ENCODE data around the gene TBC1D1. TPM values are rescaled to one million over a fixed set of nuclear protein-coding genes. Genes with fewer than 3 reads are reported as not detected.

The TBC1D1 gene
- total and polyA plus RNA-seq, 2 experiments from 2014 or later = 53.9 to 151 TPM

DNA sequence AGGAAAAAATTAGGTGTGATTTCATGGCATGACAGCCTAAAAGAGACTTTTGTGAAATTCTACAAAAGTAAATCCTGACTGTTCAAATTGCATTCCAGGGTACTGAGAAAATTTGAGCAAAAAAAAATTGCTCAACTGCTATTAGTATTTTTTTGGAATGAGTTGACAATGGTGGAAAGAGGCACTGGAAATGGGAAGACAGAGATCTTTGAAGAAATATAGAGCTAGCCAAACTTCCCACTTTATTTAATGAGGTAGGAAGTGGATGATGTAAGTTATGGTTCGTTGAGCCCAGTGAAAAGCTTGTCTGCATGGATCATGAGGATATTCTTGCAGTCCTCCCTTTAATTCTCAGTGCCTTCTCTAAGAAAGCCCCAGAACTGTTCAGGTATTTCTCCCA lies 253.1 kb downstream of the TBC1D1 start:
- no peaks in the 10 kb centered on the region for H3K79me2 ChIP-seq (replicated peaks; ENCODE audit: insufficient read depth)
- no peak for DNase-seq (ENCODE audit: low spot score)
- H3K4me3 ChIP-seq = no peak overlapping the region
- H3K4me1 ChIP-seq (ENCODE audit: insufficient read depth) = no peaks in the 10 kb centered on the region
- H3K36me3 Mint-ChIP-seq (ENCODE audit: low read depth) = peaks cover 3% of the 10 kb centered on the region
- no peak overlapping the region for H3K27ac Mint-ChIP-seq
- H3K9me3 Mint-ChIP-seq = no peaks in the 10 kb centered on the region; the same call in 2 of the 3 replicates
- TF ChIP-seq NANOG (IDR thresholded peaks at IDR 0.05; ENCODE audit: borderline replicate concordance) (no peak), EZH2 (IDR thresholded peaks at IDR 0.05; ENCODE audit: low read depth, unreplicated experiment) (no peak), EZH2phosphoT487 (IDR thresholded peaks at IDR 0.05; ENCODE audit: unreplicated experiment) (no peak), ZNF331 (CRISPR knock-in tag; IDR thresholded peaks at IDR 0.05; ENCODE audit: low read depth) (no peak), POLR2AphosphoS5 (IDR thresholded peaks at IDR 0.05; ENCODE audit: low read depth) (no peak), CREB1 (CRISPR knock-in tag; IDR thresholded peaks at IDR 0.05; ENCODE audit: low read depth) (no peak), STAT1 (IDR thresholded peaks at IDR 0.05; ENCODE audit: unreplicated experiment) (no peak), ZNF114 (CRISPR knock-in tag; IDR thresholded peaks at IDR 0.05) (no peak), JUNB (IDR thresholded peaks at IDR 0.05; ENCODE audit: unreplicated experiment) (no peak)
- TF ChIP-seq, protein P1, sequence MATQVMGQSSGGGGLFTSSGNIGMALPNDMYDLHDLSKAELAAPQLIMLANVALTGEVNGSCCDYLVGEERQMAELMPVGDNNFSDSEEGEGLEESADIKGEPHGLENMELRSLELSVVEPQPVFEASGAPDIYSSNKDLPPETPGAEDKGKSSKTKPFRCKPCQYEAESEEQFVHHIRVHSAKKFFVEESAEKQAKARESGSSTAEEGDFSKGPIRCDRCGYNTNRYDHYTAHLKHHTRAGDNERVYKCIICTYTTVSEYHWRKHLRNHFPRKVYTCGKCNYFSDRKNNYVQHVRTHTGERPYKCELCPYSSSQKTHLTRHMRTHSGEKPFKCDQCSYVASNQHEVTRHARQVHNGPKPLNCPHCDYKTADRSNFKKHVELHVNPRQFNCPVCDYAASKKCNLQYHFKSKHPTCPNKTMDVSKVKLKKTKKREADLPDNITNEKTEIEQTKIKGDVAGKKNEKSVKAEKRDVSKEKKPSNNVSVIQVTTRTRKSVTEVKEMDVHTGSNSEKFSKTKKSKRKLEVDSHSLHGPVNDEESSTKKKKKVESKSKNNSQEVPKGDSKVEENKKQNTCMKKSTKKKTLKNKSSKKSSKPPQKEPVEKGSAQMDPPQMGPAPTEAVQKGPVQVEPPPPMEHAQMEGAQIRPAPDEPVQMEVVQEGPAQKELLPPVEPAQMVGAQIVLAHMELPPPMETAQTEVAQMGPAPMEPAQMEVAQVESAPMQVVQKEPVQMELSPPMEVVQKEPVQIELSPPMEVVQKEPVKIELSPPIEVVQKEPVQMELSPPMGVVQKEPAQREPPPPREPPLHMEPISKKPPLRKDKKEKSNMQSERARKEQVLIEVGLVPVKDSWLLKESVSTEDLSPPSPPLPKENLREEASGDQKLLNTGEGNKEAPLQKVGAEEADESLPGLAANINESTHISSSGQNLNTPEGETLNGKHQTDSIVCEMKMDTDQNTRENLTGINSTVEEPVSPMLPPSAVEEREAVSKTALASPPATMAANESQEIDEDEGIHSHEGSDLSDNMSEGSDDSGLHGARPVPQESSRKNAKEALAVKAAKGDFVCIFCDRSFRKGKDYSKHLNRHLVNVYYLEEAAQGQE (IDR thresholded peaks at IDR 0.05; ENCODE audit: unreplicated experiment) = no peak
- TF ChIP-seq, protein P2, sequence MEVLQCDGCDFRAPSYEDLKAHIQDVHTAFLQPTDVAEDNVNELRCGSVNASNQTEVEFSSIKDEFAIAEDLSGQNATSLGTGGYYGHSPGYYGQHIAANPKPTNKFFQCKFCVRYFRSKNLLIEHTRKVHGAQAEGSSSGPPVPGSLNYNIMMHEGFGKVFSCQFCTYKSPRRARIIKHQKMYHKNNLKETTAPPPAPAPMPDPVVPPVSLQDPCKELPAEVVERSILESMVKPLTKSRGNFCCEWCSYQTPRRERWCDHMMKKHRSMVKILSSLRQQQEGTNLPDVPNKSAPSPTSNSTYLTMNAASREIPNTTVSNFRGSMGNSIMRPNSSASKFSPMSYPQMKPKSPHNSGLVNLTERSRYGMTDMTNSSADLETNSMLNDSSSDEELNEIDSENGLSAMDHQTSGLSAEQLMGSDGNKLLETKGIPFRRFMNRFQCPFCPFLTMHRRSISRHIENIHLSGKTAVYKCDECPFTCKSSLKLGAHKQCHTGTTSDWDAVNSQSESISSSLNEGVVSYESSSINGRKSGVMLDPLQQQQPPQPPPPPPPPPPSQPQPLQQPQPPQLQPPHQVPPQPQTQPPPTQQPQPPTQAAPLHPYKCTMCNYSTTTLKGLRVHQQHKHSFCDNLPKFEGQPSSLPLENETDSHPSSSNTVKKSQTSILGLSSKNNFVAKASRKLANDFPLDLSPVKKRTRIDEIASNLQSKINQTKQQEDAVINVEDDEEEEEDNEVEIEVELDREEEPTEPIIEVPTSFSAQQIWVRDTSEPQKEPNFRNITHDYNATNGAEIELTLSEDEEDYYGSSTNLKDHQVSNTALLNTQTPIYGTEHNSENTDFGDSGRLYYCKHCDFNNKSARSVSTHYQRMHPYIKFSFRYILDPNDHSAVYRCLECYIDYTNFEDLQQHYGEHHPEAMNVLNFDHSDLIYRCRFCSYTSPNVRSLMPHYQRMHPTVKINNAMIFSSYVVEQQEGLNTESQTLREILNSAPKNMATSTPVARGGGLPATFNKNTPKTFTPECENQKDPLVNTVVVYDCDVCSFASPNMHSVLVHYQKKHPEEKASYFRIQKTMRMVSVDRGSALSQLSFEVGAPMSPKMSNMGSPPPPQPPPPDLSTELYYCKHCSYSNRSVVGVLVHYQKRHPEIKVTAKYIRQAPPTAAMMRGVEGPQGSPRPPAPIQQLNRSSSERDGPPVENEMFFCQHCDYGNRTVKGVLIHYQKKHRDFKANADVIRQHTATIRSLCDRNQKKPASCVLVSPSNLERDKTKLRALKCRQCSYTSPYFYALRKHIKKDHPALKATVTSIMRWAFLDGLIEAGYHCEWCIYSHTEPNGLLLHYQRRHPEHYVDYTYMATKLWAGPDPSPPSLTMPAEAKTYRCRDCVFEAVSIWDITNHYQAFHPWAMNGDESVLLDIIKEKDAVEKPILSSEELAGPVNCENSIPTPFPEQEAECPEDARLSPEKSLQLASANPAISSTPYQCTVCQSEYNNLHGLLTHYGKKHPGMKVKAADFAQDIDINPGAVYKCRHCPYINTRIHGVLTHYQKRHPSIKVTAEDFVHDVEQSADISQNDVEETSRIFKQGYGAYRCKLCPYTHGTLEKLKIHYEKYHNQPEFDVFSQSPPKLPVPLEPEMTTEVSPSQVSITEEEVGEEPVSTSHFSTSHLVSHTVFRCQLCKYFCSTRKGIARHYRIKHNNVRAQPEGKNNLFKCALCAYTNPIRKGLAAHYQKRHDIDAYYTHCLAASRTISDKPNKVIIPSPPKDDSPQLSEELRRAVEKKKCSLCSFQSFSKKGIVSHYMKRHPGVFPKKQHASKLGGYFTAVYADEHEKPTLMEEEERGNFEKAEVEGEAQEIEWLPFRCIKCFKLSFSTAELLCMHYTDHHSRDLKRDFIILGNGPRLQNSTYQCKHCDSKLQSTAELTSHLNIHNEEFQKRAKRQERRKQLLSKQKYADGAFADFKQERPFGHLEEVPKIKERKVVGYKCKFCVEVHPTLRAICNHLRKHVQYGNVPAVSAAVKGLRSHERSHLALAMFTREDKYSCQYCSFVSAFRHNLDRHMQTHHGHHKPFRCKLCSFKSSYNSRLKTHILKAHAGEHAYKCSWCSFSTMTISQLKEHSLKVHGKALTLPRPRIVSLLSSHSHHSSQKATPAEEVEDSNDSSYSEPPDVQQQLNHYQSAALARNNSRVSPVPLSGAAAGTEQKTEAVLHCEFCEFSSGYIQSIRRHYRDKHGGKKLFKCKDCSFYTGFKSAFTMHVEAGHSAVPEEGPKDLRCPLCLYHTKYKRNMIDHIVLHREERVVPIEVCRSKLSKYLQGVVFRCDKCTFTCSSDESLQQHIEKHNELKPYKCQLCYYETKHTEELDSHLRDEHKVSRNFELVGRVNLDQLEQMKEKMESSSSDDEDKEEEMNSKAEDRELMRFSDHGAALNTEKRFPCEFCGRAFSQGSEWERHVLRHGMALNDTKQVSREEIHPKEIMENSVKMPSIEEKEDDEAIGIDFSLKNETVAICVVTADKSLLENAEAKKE (CRISPR knock-in tag; IDR thresholded peaks at IDR 0.05) = no peak
- TF ChIP-seq, protein P3, sequence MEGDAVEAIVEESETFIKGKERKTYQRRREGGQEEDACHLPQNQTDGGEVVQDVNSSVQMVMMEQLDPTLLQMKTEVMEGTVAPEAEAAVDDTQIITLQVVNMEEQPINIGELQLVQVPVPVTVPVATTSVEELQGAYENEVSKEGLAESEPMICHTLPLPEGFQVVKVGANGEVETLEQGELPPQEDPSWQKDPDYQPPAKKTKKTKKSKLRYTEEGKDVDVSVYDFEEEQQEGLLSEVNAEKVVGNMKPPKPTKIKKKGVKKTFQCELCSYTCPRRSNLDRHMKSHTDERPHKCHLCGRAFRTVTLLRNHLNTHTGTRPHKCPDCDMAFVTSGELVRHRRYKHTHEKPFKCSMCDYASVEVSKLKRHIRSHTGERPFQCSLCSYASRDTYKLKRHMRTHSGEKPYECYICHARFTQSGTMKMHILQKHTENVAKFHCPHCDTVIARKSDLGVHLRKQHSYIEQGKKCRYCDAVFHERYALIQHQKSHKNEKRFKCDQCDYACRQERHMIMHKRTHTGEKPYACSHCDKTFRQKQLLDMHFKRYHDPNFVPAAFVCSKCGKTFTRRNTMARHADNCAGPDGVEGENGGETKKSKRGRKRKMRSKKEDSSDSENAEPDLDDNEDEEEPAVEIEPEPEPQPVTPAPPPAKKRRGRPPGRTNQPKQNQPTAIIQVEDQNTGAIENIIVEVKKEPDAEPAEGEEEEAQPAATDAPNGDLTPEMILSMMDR (conservative IDR thresholded peaks at IDR 0.05; ENCODE audit: low read depth in 2 of 2) = no peak
- TF ChIP-seq, protein P4, sequence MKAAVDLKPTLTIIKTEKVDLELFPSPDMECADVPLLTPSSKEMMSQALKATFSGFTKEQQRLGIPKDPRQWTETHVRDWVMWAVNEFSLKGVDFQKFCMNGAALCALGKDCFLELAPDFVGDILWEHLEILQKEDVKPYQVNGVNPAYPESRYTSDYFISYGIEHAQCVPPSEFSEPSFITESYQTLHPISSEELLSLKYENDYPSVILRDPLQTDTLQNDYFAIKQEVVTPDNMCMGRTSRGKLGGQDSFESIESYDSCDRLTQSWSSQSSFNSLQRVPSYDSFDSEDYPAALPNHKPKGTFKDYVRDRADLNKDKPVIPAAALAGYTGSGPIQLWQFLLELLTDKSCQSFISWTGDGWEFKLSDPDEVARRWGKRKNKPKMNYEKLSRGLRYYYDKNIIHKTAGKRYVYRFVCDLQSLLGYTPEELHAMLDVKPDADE (IDR thresholded peaks at IDR 0.05) = no peak
- no peak overlapping the region for H3K27ac ChIP-seq (ENCODE audit: low read depth)
- no peak overlapping the region for H3K4me3 Mint-ChIP-seq
- H3K9me2 ChIP-seq (ENCODE audit: insufficient read depth) = peaks cover 4% of the 10 kb centered on the region; the same call in 1 of the 2 replicates
- no peaks in the 10 kb centered on the region for H3K4me1 Mint-ChIP-seq
- peaks cover 2% of the 10 kb centered on the region for H3K27me3 Mint-ChIP-seq (ENCODE audit: insufficient read depth, low read depth, poor library complexity)
- no peak overlapping the region for H3K4me2 ChIP-seq
- H3K27me3 ChIP-seq (ENCODE audit: insufficient read depth) = no peaks in the 10 kb centered on the region
- ATAC-seq = no peak
- no peaks in the 10 kb centered on the region for H4K20me1 ChIP-seq (replicated peaks; ENCODE audit: insufficient read depth)
- no peaks in the 10 kb centered on the region for H3K36me3 ChIP-seq (ENCODE audit: insufficient read depth)
- H3F3A ChIP-seq (replicated peaks; ENCODE audit: low read depth) = no peaks in the 10 kb centered on the region
- H2AFZ ChIP-seq = no peak overlapping the region

Measured in GM23338 (cell line).